Lower leg skin (tissue), 3 donors: Measurements from ENCODE around the gene IPO13.

ENCODE experiments used
- CTCF ChIP-seq, 3 donors: fragments of 450-650 bp; IDR thresholded peaks; one replicate each; pipeline ENCODE4 v1.5.1; 2016; ENCODE audit warnings: antibody characterized with exemption in 3 of 3, mild to moderate bottlenecking in 3 of 3, moderate library complexity in 2 of 3
- POLR2A ChIP-seq, 2 donors: fragments of 450-650 bp; IDR thresholded peaks; one replicate each; pipeline ENCODE4 v1.6.1; 2016 to 2017; ENCODE audit warnings: antibody characterized with exemption in 2 of 2, mild to moderate bottlenecking in 1 of 2, moderate library complexity in 1 of 2

DNA sequence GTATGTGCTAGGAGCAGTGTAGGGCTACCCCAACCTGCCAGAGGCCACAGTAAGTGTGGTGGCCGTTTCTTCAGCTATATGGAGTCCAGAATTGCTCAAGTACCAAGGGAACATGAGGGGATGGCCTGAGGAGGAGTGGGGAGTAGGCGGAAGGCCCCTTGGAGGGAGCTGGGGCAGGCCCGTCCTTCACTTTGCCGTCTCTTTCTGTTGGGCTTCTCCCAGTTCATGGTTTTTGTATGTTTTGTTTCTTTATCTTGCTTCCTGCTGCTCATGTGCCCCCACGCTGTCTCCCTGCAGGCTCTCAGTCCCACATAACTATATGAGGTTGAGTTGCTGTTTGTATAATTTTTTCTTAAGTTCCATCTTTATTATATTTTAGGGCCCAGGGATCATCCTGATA is 17.1 kb downstream of the IPO13 start:
- TF ChIP-seq POLR2A (IDR thresholded peaks at IDR 0.05), result no peak
- TF ChIP-seq CTCF (IDR thresholded peaks at IDR 0.05), result no peak
